Fibroblast of skin of right biceps (primary cell): Measurements from ENCODE around the gene TBRG4.

Experiments used
- DNase-seq: peaks from one replicate; pipeline ENCODE4 v3.0.0-alpha.2; 2013

Gene TBRG4

DNA sequence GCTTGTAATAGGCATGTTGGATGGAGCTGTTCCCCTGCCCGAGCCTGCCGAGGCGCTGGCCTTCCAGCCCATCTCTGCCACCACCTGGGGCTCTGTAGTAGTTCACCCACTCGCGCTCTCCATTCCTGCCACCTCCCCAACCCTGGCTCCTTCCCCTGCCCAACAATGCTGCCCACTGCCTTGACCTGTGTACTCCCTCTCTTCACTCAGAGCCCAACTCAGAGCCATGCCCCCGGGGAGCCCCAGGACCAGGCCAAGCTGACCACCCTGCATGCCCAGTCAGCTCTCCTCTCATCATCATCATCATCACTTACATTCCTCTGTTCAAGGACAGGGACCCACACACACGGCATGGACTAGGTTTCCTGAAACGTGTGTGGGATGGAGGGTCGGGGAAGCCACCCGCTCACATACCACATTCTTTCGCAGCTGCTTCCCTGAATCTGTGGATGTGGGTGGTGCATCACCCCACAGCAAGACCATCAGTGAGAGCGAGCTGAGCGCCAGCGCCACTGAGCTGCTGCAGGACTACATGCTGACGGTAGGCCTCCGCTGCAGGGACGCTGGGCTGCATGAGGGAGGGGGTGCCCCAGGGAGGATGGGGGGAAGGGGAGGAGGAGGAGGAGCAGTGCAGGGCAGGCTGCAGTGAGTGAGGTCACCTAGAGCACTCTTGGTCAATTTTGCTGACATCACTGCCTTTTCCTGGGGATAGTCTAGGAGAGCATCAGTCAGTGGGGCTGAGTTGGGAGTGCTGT is 38.3 kb downstream of the TBRG4 start:
- no peak for DNase-seq

DNA sequence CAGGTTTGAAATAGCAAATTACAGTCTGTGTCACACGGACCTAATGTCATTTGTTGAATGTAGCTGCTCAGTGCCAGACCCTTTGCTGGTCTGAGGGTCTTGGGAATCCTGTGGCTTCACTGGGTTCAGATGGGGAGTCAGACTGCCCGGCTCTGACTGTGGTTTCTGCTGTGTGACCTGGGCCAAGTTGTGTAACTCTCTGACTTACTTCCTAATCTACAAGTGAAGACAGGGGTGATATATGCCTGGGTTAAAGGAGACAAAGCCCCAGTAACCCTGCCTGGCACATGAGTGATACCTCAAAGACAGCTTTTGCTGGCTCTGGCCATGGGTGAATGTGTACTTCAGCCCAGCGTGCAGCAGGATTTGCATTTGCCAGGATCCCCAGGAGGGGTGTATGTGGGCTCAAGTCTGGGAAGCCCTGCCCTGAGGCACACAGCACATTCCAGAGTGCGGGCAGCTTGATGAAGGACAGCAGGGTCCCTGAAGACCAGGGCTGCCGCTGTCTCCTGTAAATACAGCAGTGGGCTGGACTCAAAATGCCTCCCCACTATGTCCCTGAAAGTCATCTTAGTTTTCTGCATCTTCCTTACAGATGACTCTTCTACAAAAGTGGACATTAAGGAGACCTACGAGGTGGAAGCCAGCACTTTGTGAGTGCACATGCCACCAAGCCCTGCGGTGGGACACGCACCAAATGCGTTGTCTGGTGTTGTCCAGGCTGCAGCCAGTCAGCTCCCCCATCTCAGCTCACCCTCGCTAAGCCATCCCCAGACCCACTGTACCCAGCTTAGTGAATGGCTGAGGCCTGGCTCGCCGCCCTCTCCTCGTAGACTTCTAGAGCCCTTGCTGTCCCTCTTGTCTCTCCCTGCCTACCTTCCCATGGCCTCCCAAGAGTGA is 39.1 kb downstream of the TBRG4 start:
- no peak for DNase-seq

DNA sequence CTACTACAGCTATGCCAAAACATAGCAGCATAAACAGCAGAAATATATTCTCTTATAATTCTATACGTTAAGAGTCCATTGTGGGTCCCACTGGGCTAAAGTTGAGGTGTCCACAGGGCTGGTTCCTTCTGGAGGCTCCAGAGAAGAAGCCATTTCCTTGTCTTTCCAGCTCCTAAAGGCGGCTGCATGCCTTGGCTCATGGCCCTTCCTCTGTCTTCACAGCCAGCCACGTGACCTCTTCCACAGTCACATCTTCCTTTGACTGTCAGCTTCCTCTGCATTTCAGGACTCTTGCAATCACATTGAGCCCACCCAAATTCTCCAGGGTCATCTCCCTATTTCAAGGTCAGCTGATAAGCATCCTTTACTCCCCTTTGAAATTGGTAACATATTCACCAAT is 40.0 kb downstream of the TBRG4 start:
- no peak for DNase-seq

DNA sequence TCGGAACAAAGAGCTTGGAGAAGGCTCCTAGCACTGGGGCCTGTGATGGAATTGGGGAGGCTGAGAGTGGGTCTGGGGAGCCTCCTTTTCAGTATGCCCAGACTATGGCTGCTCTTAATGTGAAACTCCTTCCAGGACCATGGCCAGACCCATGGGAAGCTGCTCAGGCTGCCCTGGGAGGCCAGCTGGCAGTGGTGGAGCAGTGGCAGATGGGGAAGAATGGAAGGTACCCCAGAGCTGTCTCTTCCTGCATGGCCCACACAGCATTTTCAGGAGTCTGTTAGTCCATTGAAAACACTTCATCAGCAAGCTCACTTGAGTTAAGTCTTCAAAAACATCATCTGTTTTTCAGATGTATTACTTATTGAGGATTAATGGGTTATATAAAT is 41.2 kb downstream of the TBRG4 start:
- no peak for DNase-seq

DNA sequence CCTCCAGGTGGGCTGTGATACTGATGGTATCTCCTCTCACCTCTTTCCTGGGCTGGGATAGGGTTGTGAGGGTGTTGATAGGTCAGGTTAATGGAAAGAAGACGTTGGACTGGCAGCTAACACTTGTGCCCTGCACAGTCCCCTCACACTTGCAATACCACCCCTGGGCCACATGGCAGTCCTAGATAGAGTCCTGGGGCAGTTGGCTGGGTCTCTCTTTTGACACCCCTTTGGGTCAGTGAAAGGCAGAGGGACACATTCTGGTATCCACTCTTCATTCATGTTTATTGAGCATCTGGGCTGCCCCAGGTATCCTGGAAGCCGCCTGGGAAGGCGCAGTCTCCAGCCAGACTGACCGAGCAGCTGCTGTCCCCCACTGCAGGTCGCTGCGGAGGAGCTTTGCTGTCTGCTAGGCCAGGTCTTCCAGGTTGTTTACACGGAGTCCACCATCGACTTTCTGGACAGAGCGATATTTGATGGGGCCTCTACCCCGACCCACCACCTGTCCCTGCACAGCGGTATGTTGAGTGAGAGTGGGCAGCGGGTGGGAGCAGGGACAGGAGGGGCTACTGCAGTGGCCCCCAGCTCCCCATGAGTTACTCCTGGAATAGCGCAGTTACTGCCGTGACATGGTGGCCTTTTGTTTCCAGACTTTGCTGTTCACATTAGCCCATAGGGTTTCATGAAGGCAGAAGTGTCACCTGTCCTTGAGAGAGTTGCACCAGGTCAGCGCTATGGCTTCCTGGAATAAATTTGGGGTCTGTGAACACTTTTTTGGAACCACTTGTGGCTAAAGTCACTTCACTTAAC is 41.8 kb downstream of the TBRG4 start:
- no peak for DNase-seq

DNA sequence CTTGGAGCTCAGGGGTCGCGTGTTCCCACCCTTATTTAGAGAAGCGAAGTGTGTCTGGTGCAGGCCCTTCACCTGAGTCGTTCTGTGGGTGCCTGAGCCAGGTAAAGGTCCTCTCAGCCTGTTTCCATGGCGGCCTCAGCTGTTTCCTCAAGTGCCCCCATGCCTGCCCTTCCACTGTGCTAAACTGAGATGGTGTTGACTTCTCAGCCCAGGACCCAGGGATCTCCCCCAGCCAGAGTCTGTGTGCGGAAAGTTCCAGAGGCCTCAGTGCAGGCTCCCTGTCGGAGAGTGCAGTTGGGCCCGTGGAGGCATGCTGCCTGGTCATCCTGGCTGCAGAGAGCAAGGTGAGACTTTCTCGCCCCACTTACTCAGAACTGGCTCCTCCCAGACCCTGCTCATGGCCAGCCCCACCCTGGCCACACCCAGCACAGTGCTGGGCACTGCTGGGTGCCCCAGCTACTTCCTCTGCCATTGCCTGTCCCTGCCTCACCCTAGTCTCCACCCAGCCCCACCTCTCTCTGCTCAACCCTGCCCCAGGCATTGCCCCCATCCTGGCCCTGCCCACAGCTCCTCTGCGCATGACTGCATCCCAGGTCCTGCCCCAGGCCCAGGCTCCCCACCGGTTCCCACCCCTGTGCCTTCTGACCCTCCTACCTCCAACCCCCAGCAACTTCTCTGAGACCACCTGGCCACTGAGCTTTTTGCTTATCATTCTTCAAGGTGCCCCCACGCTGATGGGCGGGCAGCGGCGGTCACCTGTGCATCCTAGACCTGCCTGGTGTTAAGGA is 43.1 kb downstream of the TBRG4 start:
- no peak for DNase-seq

DNA sequence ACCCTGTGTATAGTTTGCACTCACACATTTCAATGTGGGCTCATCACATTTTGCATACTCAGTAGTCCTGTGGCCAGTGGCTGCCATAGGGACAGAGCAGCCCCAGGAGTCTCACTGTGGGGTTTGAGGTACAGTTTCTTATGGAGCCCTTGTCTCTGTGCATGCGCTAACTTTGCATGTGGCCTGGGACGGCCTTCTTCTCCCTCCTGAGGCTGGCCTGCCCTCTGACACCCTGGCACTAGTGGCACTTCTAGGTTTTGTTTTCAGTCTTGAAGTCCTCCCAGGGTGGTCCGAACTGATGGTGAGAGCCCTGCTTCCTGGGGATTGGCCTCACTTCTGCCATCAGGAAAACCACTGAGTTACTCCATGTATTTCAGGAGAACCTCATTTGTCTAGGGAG is 43.9 kb downstream of the TBRG4 start:
- DNase-seq, result no peak

DNA sequence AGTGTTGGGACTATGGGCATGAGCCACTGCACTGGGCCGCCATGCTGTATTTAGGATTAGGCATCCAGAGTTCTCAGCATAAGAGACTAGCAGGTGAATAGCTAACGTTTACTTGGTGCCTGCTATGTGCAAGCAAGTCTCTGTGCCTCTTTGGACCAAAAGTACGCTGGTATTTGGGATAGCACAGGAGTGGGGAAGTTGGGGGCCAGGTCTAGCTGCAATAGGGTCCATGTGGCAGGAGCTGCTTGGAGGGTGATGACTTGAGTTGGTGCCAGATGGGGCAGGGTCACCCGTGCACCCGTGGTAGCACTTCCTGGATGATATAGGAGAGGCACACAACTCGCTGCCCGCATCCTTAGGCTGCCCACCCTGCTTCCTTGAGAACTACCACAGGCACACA is 45.1 kb downstream of the TBRG4 start:
- DNase-seq, result no peak

DNA sequence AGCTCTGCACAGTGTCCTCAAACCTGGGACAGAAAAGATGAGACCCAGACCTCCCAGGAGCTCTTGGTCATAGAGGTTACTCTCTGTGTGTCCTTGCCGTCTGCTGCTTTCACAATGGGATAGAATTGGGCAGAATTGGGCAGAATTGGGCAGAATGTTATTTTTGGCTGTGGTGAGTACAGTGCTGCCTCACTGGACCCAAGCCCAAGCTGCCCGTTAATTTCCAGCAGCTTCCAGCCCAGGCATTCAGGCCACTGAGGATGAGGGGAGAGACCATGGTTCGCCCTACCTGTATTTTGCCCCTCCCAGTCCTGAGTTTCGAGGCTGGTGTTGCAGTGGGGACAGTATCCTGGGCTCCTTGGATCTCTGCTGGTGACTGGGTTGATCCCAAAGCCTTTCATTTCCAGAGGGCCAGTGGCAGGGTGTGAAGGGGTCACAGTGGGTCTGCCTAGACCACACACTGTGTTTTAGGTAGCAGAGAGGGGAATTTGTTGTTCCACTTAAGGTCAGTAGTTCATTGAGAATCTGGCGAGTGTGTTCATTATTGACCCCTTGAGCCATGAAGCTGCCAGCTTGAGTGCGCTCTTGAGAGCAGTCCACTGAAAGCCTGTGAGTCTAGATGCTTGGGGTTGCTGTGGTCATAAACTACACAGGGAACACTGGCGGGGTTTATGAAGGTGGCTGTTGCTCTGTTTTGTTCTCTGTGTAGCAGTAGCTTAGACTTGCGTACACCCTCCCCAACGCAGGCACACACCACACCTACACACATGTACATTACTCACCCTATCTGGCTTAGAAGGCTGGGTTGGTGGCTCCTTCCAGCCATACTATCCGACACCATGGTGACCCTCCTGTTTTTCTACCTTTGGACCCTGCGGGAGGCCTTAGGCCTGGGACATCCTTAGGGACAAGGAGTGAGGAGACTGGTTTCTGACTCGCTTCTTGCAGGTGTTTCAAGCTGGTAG is 46.2 kb downstream of the TBRG4 start:
- no peak for DNase-seq

DNA sequence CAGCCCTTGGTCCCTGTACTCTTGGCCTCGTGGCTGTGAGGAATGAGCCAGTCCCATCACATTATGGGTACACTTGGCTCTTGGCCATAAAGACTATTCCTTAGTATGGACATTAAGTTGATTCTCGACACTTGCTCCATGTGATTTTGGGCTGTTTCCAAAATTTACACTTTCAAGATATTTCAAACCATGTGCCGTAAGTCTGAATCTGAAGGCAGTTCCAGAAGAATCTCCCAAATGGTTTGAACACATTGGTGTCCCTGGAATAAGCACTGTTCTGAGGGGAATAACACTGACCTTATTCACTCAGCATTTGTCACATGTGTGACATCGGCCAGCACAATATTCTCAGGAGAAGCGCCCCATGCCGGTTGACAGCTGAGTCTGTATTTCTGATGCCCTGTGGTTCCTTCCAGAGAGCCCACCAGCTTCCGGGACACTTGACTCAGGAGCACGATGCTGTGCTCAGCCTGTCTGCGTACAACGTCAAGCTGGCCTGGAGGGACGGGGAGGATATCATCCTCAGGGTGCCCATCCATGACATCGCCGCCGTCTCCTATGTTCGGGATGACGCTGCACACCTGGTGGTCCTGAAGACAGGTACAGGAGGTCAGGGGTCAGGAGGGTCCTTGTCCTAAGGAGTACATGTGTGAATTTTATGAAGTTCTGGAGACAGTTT is 47.3 kb downstream of the TBRG4 start:
- no peak for DNase-seq

DNA sequence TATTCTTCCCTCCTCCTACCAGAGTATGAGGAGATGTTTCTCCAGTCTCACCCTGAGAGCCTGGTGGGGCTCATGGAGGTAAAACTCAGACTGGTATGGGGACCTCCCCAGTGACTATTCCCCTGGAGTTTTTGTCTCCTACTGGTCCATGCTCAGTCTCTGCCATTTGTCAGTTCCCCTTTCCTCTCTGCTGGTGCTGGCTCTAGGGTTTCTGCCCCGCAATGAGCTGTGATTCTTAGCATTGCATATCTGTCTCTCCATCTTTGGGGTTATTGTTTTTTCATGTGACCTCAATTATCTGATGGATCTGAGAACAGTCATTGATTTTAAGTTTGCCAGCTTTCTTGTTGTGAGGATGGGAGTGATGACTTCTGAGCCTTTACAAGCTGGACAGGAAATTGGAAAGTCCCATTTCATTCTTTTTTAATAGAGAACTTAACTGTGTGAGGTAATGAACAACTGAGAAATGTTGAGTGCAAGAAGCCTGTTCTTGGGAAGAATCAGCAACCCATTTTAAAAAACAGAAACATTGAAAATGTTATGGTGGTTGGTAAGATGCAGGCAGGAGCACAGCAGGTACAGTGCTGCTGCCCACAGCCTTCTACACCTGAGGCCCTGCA is 49.6 kb downstream of the TBRG4 start:
- DNase-seq, result no peak

DNA sequence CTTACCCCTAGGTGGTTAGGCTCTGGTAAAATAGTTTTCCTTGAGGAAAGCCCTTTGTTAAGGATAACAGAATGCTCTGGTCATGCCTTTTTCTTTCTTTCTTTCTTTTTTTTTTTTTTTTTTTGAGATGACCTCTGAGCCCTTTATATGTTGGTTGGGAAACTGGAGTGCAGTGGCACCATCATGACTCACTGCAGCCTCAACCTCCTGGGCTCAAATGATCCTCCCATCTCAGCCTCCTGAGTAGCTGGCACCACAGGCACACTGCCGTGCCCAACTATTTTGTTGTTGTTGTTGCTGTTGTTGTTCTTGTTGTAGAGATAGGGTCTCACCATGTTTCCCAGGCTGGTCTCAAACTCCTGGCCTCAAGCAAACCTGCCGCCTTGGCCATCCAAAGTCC is 50.1 kb downstream of the TBRG4 start:
- DNase-seq, result no peak

DNA sequence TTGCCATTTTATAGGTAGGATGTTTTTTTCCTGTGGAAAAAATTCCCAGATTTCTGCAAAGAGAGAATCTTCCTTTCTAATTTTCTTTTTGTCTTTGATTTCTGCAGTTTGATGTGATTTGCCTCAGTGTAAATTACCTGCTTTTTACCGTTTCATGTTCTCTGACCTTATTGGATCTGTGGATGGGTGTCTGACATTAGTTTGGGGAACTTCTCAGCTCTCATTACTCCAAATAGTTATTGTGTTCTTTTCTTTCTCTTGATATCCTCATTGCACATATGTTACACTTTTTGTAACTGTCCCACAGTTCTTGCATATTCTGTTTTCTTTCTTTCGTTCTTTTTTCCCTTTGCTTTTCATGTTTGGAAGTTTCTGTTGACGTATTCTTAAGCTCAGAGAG is 51.2 kb downstream of the TBRG4 start:
- no peak for DNase-seq

DNA sequence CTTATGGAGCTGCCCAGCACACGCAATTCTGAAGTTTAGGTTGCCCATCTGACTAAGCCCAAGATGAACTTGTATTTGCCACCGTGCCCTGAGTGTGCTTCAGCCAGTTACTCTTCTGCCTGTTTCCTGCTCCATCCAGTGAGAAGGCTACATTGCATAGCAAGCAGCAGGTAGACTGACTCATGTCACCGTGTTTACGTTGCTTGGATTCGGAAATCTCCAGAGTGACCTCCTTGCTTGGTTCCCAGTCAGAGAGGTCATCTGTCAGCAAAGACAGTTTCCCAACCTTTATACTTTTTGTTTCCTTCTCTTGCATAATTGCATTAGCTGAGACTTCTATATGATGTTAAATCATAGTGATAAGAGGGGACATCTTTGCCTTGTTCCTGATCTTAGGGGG is 53.6 kb downstream of the TBRG4 start:
- DNase-seq, result no peak

DNA sequence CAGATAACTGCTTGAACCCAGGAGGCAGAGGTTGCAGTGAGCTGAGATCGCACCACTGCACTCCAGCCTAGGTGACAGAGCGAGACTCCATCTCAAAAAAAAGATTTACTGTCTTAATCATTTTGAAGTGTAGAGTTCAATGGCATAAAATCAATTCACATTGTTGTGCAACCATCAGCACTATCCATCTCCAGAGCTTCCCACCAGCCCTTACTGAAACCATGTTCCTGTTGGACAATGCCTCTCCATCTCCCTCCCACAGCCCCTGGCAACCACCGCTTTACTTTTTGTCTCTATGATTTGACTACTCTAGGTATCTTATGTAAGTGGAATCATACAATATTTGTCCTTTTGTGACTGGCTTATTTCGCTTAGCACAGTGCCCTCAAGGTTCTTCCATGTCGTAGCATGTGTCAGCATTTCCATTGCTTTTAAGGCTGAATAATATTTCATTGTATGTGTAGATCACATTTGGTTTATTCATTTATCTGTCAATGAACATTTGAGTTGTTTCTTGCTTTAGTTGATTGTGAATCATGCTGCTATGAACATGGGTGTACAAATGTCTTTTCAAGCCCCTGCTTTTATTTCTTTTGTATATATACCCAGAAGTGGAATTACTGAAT is 55.8 kb downstream of the TBRG4 start:
- no peak for DNase-seq

DNA sequence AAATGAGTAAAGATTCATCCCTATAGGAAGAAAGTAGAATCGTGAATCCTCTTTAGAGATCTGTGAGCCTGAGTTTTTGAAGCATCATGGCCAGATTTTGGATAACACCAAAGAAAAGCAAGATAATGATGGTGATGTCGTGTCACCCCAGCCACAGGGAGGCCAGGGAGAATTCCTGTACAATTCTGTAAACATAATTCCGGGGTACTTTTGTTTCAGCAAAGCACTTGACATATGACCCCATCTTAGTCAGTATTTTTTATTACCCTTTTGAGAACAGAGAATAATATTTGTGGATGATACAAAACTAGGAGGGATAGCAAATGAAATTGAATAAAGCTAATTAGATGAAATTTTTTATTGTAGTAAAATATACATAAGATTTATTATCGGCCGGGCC is 56.5 kb downstream of the TBRG4 start:
- DNase-seq, result no peak

DNA sequence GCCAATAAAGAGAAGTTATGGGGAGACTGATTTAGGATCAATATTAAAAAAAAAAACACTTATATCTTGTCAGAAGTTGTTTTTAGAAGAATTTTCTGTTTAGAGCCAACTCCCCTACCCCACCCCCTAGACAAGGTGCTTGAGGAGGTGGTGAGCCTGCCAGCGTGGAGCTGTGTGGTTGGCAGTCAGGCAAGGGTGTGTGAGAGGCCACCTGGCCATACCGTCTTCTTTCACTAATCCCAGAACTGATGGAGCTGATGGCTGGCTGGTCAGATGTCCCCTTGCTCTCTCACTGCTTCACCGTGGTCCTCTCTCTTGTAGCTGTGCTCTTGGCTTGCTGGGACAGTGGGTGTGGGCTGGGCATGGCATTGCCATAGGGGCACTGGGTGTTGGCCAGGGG is 57.1 kb downstream of the TBRG4 start:
- no peak for DNase-seq

DNA sequence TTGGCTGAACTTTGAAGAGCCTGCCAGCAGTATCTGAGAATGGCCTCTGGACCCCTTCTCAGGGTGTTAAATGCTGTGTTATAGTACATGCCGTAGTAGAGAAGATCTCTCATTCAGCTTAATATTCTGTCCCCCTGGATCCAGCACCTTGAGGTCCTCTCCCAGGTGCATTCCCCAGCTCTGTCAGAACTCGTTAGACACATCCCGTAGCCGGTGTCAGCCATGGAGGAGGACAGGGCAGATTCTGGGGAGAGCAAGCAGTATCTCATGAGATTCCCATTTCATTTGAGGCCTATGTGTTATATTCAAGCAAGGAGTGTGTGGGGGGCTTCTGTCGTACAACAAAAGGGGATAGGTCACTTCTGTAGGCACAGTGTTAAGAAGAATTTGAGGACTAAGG is 57.6 kb downstream of the TBRG4 start:
- no peak for DNase-seq

DNA sequence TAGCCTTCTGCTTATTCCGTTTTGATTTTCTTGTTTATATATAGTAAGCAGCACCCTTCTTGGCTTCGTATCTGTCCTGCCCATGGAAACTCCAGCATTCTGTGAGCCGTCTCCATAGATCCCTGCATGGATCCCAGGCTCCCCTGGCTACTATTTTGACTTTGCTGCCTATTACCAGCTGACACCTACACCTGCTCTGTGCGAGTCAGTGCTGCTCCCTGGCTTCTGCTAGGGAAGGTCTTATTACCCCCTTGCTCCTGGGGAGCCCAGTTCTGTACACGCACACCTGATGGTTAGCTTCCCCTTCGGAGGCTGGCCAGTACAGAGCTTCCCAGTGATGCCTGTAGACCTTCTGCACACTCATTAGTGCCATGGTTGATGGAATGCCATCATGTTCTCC is 58.1 kb downstream of the TBRG4 start:
- DNase-seq, result no peak

DNA sequence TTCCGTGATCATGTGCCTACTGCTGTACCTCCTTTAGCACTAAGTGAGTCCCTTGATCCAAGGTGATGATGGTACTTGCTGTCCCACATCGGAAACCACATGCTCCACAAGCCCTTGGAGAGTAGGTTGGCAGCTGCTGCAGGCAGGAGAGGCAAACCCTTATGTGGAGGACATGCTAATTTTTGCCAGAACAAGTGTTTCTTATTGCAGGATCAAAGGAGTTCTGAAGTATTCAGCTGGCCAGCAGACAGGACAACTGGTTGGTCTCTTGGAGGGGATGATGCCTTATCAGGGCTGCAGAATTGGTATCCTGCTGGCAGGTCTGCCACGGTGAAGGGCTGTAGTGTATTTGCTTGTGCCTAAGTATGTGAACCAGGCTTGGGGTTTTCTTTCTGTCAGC is 59.5 kb downstream of the TBRG4 start:
- no peak for DNase-seq
